ENCODE results near the gene CHST4.

The CHST4 gene

GRCh38 chr16:71524566-71525553 is 1.4 kb upstream of the CHST4 start:
- no peak for DNase-seq

GRCh38 chr16:71528257-71528656 is 2.0 kb downstream of the CHST4 start:
- DNase-seq, result no peak

- DNase-seq, result no peak
Observed at GRCh38 chr16:71528863-71529262, 2.6 kb downstream of the CHST4 start.

GRCh38 chr16:71532366-71532765 is 6.1 kb downstream of the CHST4 start:
- DNase-seq, result no peak

- peak; percentile 81 for DNase-seq
Observed at GRCh38 chr16:71536752-71537499, 10.7 kb downstream of the CHST4 start.

GRCh38 chr16:71537643-71538042 is 11.4 kb downstream of the CHST4 start:
- DNase-seq, result peak; percentile 85

- DNase-seq, result peak; percentile 75
Observed at GRCh38 chr16:71542377-71542776, 16.2 kb downstream of the CHST4 start.

GRCh38 chr16:71547168-71547567 is 20.9 kb downstream of the CHST4 start:
- DNase-seq, result no peak

GRCh38 chr16:71552698-71553503 is 26.7 kb downstream of the CHST4 start:
- DNase-seq, result peak; percentile 20

GRCh38 chr16:71555230-71555891 is 29.1 kb downstream of the CHST4 start:
- no peak for DNase-seq

- DNase-seq, result no peak
Observed at GRCh38 chr16:71557299-71557698, 31.1 kb downstream of the CHST4 start.

- DNase-seq, result no peak
Observed at GRCh38 chr16:71557954-71558582, 31.8 kb downstream of the CHST4 start.

- DNase-seq, result no peak
Observed at GRCh38 chr16:71559855-71560254, 33.6 kb downstream of the CHST4 start.

GRCh38 chr16:71561886-71562285 is 35.7 kb downstream of the CHST4 start:
- DNase-seq, result peak; percentile 12

GRCh38 chr16:71562552-71562951 is 36.3 kb downstream of the CHST4 start:
- DNase-seq, result no peak

- DNase-seq, result no peak
Observed at GRCh38 chr16:71564335-71564967, 38.2 kb downstream of the CHST4 start.

GRCh38 chr16:71565812-71566700 is 39.8 kb downstream of the CHST4 start:
- peak; percentile 5 for DNase-seq

- DNase-seq, result no peak
Observed at GRCh38 chr16:71567931-71568330, 41.7 kb downstream of the CHST4 start.

- DNase-seq, result no peak
Observed at GRCh38 chr16:71568551-71568950, 42.3 kb downstream of the CHST4 start.

GRCh38 chr16:71569621-71570020 is 43.4 kb downstream of the CHST4 start:
- no peak for DNase-seq
